Mesenchymal stem cell (in vitro differentiated cells and primary cell): Measurements from ENCODE around the gene FGFR1OP2.

ENCODE experiments used
- DNase-seq: peaks from one replicate; pipeline ENCODE4 v3.0.0-alpha.2; 2013
- H2AFZ ChIP-seq: one replicate; pipeline ENCODE4 v1.6.1; 2013; ENCODE audit warnings: low read depth, mild to moderate bottlenecking, control low read depth, inconsistent platforms, low read length, moderate library complexity
- H2AK5ac ChIP-seq: 2 replicates; pipeline ENCODE4 v1.6.1; 2013; ENCODE audit warnings: low read length, moderate library complexity, mild to moderate bottlenecking, inconsistent platforms; ENCODE audit not compliant: severe bottlenecking
- H2BK120ac ChIP-seq: one replicate; pipeline ENCODE4 v1.6.1; 2013; ENCODE audit warnings: low read depth, mild to moderate bottlenecking, inconsistent platforms, low read length, moderate library complexity
- H2BK12ac ChIP-seq, 2 experiments: one replicate each; pipeline ENCODE4 v1.6.1; 2013; ENCODE audit warnings: inconsistent platforms in 2 of 2, low read length in 2 of 2, mild to moderate bottlenecking in 2 of 2, moderate library complexity in 2 of 2, control low read depth in 1 of 2
- H2BK15ac ChIP-seq: one replicate; pipeline ENCODE4 v1.6.1; 2013; ENCODE audit warnings: mild to moderate bottlenecking, low read depth, inconsistent platforms; ENCODE audit not compliant: poor library complexity, severe bottlenecking
- H2BK5ac ChIP-seq: 2 replicates; pipeline ENCODE4 v1.6.1; 2013; ENCODE audit warnings: low read depth, mild to moderate bottlenecking, low read length, control low read depth, inconsistent platforms; ENCODE audit not compliant: poor library complexity, severe bottlenecking
- H3K14ac ChIP-seq, 2 experiments: one replicate each; pipeline ENCODE4 v1.6.1; 2013; ENCODE audit warnings: inconsistent platforms in 2 of 2, low read length in 2 of 2, control low read depth in 1 of 2, mild to moderate bottlenecking in 1 of 2, moderate library complexity in 1 of 2
- H3K18ac ChIP-seq, 2 experiments: one replicate each; pipeline ENCODE4 v1.6.1; 2013; ENCODE audit warnings: inconsistent platforms in 2 of 2, low read length in 2 of 2, control low read depth in 1 of 2, low read depth in 1 of 2, mild to moderate bottlenecking in 1 of 2
- H3K23ac ChIP-seq, 2 experiments: one replicate each; pipeline ENCODE4 v1.6.1; 2013; ENCODE audit warnings: inconsistent platforms in 2 of 2, low read length in 2 of 2, mild to moderate bottlenecking in 2 of 2, moderate library complexity in 2 of 2, control low read depth in 1 of 2
- H3K27ac ChIP-seq: 2 replicates; pipeline ENCODE4 v1.5.1; 2013; ENCODE audit warnings: mild to moderate bottlenecking, moderate library complexity, low read length, control low read depth, inconsistent platforms; ENCODE audit not compliant: poor library complexity, severe bottlenecking
- H3K27me3 ChIP-seq, 2 experiments: 2 replicates each; pipeline versions ENCODE4 v1.6.1 to v1.7.0; 2013; ENCODE audit warnings: low read length in 2 of 2, mild to moderate bottlenecking in 2 of 2, moderate library complexity in 2 of 2, control low read depth in 1 of 2, inconsistent platforms in 1 of 2; ENCODE audit not compliant: control insufficient read depth in 1 of 2, insufficient read depth in 1 of 2
- H3K36me3 ChIP-seq, 2 experiments: 2 replicates each; pipeline versions ENCODE4 v1.6.1 to v1.7.0; 2013; ENCODE audit warnings: low read length in 2 of 2, control low read depth in 1 of 2, inconsistent platforms in 1 of 2, low read depth in 1 of 2, mild to moderate bottlenecking in 1 of 2; ENCODE audit not compliant: insufficient read depth in 2 of 2, control insufficient read depth in 1 of 2
- H3K4ac ChIP-seq, 2 experiments: one replicate each; pipeline ENCODE4 v1.6.1; 2013; ENCODE audit warnings: inconsistent platforms in 2 of 2, low read length in 2 of 2, mild to moderate bottlenecking in 2 of 2, moderate library complexity in 2 of 2, control low read depth in 1 of 2, low read depth in 1 of 2
- H3K4me1 ChIP-seq: 2 replicates; pipeline ENCODE4 v1.6.1; 2013; ENCODE audit warnings: low read depth, low read length, control low read depth; ENCODE audit not compliant: control insufficient read depth, insufficient read depth
- H3K4me2 ChIP-seq: 2 replicates; pipeline ENCODE4 v1.6.1; 2013; ENCODE audit warnings: low read length, mild to moderate bottlenecking, inconsistent platforms; ENCODE audit not compliant: poor library complexity, severe bottlenecking
- H3K4me3 ChIP-seq, 2 experiments: 2 replicates each; pipeline versions ENCODE4 v1.5.1 to v1.7.0; 2013; ENCODE audit warnings: low read length in 2 of 2, mild to moderate bottlenecking in 2 of 2, control low read depth in 1 of 2, low read depth in 1 of 2; ENCODE audit not compliant: insufficient read depth in 1 of 2
- H3K79me1 ChIP-seq: replicated peaks from 2 replicates; pipeline ENCODE4 v1.6.1; 2013; ENCODE audit warnings: mild to moderate bottlenecking, control low read depth, low read length, inconsistent platforms; ENCODE audit not compliant: poor library complexity, severe bottlenecking
- H3K9ac ChIP-seq: 2 replicates; pipeline ENCODE4 v1.7.0; 2013; ENCODE audit warnings: mild to moderate bottlenecking, low read length, moderate library complexity
- H3K9me3 ChIP-seq: 2 replicates; pipeline ENCODE4 v1.7.0; 2013; ENCODE audit warnings: mild to moderate bottlenecking, low read length; ENCODE audit not compliant: control insufficient read depth
- H4K8ac ChIP-seq: one replicate; pipeline ENCODE4 v1.6.1; 2013; ENCODE audit warnings: inconsistent platforms, mild to moderate bottlenecking, low read length, moderate library complexity
- H4K91ac ChIP-seq: one replicate; pipeline ENCODE4 v1.6.1; 2013; ENCODE audit warnings: mild to moderate bottlenecking, low read length, inconsistent platforms
- WGBS: methylation state at CpG from one replicate; pipeline ENCODE4 v1.1.7; 2013; ENCODE audit warnings: mixed read lengths; 5-methylcytosine and 5-hydroxymethylcytosine counted together

Gene FGFR1OP2

DNA sequence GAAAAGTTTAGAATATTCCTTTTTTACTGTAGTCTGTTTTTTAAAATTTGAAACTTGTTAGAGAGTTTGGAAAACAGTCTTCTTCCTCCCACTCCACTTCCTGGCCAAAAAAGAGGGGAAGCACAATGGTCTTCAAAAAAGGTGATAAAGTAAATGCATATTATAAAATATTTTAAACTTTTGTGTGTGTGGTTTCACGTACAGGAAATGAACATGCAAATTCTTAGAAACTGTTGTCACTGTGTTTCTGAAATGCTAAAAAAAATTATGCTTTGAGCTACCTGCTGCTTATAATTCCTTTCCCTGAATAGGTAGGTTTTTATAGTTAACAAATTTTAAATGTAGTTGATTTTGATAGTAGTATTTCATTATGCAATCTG, 2.9 kb downstream of the FGFR1OP2 start:
- Histone ChIP-seq H3K79me1 (peaks cover 2% of the 10 kb centered on the region), H3K4me2 (no peak overlapping the region), H3K4ac (no peak overlapping the region), H3K36me3 (no peaks in the 10 kb centered on the region), H2BK120ac (no peak overlapping the region), H3K14ac (no peak overlapping the region), H3K27ac (no peak overlapping the region), H3K4me3 (peak overlapping the region in 1 of 2 experiments; percentile 93), H2BK12ac (no peak overlapping the region), H3K4me1 (no peaks in the 10 kb centered on the region), H2AK5ac (no peak overlapping the region), H3K9ac (peak overlapping the region; percentile 98), H4K91ac (no peak overlapping the region), H2BK15ac (no peak overlapping the region), H3K18ac (no peak overlapping the region), H2AFZ (no peak overlapping the region), H3K23ac (no peak overlapping the region), H4K8ac (no peak overlapping the region), H3K27me3 (no peaks in the 10 kb centered on the region), H3K9me3 (no peaks in the 10 kb centered on the region), H2BK5ac (no peak overlapping the region)
- no peak for DNase-seq
- 92% methylated on average over 1 of the region's 1 CpG for WGBS

DNA sequence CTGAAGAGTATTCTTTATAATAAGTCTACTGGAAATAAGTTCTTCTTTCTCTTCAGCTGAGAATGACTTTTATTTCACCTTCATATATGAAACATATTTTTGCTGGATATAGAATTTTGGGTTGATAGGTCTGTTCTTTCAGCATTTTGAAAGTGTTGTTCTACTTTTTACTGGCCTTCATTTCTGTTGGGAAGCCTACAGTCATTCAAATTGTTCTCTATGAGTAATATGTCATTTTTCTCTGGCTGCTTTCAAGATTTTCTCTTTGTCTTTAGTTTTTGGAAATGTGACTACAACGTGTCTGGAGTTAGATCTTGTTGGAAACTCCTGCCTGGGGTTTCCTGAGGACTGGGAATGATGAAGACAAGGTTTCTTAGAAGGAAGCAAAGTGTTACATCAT, 10.0 kb downstream of the FGFR1OP2 start:
- Histone ChIP-seq H4K8ac (no peak overlapping the region), H2AK5ac (no peak overlapping the region), H2BK5ac (no peak overlapping the region), H3K4me2 (no peak overlapping the region), H3K4me1 (no peaks in the 10 kb centered on the region), H3K4me3 (no peak overlapping the region), H2BK15ac (no peak overlapping the region), H2AFZ (no peak overlapping the region), H3K23ac (no peak overlapping the region), H3K14ac (no peak overlapping the region), H4K91ac (no peak overlapping the region), H3K27ac (no peak overlapping the region), H3K27me3 (no peaks in the 10 kb centered on the region), H3K79me1 (peaks cover 5% of the 10 kb centered on the region), H3K9ac (no peak overlapping the region), H2BK12ac (no peak overlapping the region), H3K18ac (no peak overlapping the region), H2BK120ac (no peak overlapping the region), H3K4ac (no peak overlapping the region), H3K36me3 (no peaks in the 10 kb centered on the region), H3K9me3 (peaks cover 8% of the 10 kb centered on the region)
- 97% methylated on average over 1 of the region's 1 CpG for WGBS
- no peak for DNase-seq

DNA sequence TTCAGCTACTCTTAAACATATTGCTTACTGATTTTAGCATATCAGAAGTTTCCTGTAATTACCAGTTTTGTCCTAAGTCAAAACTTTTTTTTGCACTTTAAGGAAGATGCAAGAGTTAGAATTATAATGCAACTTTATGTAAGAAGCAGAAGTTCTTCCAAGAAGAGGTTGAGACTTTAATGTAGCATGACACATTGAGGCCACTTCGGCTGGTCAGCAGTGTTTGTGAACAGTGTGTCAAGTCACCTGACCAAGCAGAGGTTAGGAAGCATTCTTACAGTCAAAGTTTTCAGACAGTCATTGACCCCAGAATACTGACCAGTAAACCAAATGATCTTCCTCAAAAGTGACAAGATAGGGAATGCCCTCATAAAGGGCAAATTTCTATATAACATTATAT, 15.2 kb downstream of the FGFR1OP2 start:
- Histone ChIP-seq H3K27me3 (no peaks in the 10 kb centered on the region), H3K36me3 (peaks cover 3 to 26% of the 10 kb centered on the region in 2 experiments), H3K4me1 (no peaks in the 10 kb centered on the region), H3K9ac (no peak overlapping the region), H2BK12ac (no peak overlapping the region), H2AFZ (no peak overlapping the region), H3K79me1 (peaks cover 10% of the 10 kb centered on the region), H3K4me3 (no peak overlapping the region), H2BK15ac (no peak overlapping the region), H3K9me3 (peaks cover 4% of the 10 kb centered on the region), H4K91ac (no peak overlapping the region), H3K14ac (no peak overlapping the region), H2AK5ac (no peak overlapping the region), H3K23ac (no peak overlapping the region), H3K27ac (no peak overlapping the region), H3K4ac (no peak overlapping the region), H3K18ac (no peak overlapping the region), H4K8ac (no peak overlapping the region), H2BK5ac (no peak overlapping the region), H3K4me2 (no peak overlapping the region), H2BK120ac (no peak overlapping the region)
- WGBS = 67% methylated on average over 1 of the region's 1 CpG
- DNase-seq = peak; percentile 55

DNA sequence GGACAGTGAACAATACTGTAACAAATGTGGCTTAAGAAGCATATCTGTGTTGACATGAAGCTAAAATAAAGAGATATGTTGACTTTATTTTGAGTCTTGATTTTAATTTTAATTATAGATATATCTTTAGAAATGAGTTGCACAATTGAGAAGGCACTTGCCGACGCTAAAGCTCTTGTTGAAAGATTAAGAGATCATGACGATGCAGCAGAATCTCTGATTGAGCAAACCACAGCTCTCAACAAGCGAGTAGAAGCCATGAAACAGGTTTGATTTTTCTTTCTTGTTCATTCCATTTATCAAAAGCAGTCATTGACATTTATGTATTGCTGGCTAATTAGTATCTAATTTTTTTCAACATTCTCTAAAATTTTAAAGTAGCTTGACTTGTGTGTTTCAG, 15.8 kb downstream of the FGFR1OP2 start:
- WGBS = 97% methylated on average over 3 of the region's 4 CpGs
- no peak overlapping the region for H3K4ac ChIP-seq
- no peaks in the 10 kb centered on the region for H3K4me1 ChIP-seq

More for the DNA sequence above, 15.8 kb downstream of the FGFR1OP2 start:
- H3K4me3 ChIP-seq = no peak overlapping the region
- peaks cover 10% of the 10 kb centered on the region for H3K79me1 ChIP-seq
- no peak for DNase-seq
- no peak overlapping the region for H2BK120ac ChIP-seq
- H3K36me3 ChIP-seq = peaks cover 3 to 31% of the 10 kb centered on the region in 2 experiments
- H3K14ac ChIP-seq = no peak overlapping the region
- H3K18ac ChIP-seq = no peak overlapping the region
- H2BK5ac ChIP-seq = no peak overlapping the region
- no peak overlapping the region for H2BK12ac ChIP-seq
- no peak overlapping the region for H2BK15ac ChIP-seq
- H3K9ac ChIP-seq = no peak overlapping the region
- no peaks in the 10 kb centered on the region for H3K9me3 ChIP-seq
- H3K23ac ChIP-seq = no peak overlapping the region
- no peak overlapping the region for H4K91ac ChIP-seq
- H3K4me2 ChIP-seq = no peak overlapping the region
- H3K27ac ChIP-seq = no peak overlapping the region
- no peak overlapping the region for H4K8ac ChIP-seq
- H3K27me3 ChIP-seq = no peaks in the 10 kb centered on the region
- H2AK5ac ChIP-seq = no peak overlapping the region
- H2AFZ ChIP-seq = no peak overlapping the region
